AG09309 (cell line): ENCODE results near the gene EPG5.
"Not testable (repeated sequence)": the region's sequence is repeated elsewhere in the genome, so short reads cannot be mapped to it uniquely, and the experiment has no call there.

Experiments used
- DNase-seq: peaks from one replicate; pipeline ENCODE4 v3.0.0-alpha.2; 2010; ENCODE audit warnings: low read depth
- H3K4me3 ChIP-seq: 2 replicates; pipeline ENCODE4 v1.5.1; 2011; ENCODE audit warnings: mild to moderate bottlenecking, low read depth, low read length, moderate library complexity; ENCODE audit not compliant: control insufficient read depth
- TF ChIP-seq, protein P1 (sequence below): IDR thresholded peaks from 2 replicates; pipeline ENCODE4 v1.5.1; 2011; ENCODE audit warnings: mild to moderate bottlenecking, low read depth, low read length, inconsistent platforms; ENCODE audit not compliant: insufficient read depth, control insufficient read depth; ENCODE audit errors: missing control alignments

EPG5 gene

DNA sequence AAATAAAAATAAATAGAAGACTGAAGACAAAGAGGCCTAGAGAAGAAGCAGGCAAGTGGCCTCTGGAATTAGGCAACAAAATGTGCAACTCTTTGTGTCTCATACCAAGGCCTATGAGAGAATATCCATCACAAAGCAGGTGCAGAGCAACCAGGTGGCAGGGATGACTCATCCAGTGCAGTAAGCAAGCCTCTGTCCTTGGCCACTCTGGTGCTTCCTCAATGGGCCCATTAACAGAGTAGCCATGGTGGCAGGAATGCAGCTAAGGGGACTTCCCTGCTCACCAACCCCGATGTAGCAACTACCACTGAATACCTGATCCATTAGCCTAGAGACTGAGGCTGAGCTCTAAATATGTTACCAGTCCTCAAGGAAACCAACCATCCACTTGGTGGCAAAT lies 11.0 kb upstream of the EPG5 start:
- no peak for DNase-seq
- TF ChIP-seq, protein P1, sequence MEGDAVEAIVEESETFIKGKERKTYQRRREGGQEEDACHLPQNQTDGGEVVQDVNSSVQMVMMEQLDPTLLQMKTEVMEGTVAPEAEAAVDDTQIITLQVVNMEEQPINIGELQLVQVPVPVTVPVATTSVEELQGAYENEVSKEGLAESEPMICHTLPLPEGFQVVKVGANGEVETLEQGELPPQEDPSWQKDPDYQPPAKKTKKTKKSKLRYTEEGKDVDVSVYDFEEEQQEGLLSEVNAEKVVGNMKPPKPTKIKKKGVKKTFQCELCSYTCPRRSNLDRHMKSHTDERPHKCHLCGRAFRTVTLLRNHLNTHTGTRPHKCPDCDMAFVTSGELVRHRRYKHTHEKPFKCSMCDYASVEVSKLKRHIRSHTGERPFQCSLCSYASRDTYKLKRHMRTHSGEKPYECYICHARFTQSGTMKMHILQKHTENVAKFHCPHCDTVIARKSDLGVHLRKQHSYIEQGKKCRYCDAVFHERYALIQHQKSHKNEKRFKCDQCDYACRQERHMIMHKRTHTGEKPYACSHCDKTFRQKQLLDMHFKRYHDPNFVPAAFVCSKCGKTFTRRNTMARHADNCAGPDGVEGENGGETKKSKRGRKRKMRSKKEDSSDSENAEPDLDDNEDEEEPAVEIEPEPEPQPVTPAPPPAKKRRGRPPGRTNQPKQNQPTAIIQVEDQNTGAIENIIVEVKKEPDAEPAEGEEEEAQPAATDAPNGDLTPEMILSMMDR = no peak
- no peak overlapping the region for H3K4me3 ChIP-seq

DNA sequence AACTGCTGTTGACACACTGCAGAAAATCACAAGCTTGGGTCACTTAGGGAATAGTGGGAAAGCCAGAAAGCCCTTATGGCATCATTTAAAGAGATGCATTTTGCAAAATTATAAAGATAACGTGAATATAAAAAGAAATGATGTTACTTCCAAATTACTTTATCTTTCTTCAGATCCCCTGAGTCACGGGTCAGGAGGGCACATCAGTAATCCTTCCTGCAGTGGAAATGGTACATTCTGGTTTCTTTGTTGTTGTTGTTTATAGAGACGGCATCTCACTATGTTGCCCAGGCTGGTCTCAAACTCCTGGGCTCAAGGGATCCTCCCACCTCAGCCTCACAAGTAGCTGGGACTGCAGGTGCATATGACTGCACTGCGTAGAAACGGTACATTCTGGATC lies 9.8 kb upstream of the EPG5 start:
- no peak overlapping the region for H3K4me3 ChIP-seq
- TF ChIP-seq, protein P1 = no peak
- no peak for DNase-seq

DNA sequence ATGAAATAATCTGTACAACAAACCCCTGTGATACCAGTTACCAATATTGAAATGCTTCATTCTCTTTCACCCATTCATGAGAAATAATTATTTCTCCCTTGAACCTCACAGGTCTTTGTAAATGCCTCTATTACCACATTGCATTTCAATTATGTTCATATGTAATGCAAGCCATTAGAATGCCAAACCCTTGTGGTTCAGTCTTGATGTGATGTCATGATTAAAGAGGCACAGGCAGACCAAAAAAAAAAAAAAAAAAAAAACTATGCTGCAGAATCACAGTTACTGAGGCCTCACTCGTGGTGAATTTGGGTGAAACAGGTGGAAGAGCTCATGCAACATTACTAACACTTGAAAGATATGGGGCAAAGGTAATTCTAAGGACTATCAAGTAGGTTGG lies 9.4 kb upstream of the EPG5 start:
- TF ChIP-seq, protein P1 = no peak
- no peak overlapping the region for H3K4me3 ChIP-seq
- DNase-seq = no peak

DNA sequence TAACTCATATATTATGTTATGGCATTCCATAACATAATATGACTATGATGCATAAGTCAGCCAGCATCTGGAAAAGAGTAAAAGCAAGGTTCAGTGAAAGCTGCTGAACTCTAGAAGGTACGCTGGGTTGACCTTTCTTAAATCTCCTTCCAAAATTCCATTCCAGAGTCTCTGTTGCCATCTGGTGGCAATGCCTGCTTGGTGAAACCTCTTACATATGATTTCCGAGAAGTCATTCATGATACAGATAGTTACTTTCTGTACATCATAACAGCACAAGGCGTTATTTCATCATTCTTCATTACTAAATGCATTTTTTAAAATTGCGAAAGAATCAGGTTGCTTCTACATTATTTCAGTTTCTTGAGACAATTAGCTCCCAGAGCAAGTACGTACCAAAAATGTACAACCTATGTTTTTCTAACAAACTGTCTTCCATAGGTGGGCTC lies 7.0 kb upstream of the EPG5 start:
- DNase-seq = peak; percentile 49
- no peak overlapping the region for H3K4me3 ChIP-seq
- TF ChIP-seq, protein P1 = peak; percentile 81

DNA sequence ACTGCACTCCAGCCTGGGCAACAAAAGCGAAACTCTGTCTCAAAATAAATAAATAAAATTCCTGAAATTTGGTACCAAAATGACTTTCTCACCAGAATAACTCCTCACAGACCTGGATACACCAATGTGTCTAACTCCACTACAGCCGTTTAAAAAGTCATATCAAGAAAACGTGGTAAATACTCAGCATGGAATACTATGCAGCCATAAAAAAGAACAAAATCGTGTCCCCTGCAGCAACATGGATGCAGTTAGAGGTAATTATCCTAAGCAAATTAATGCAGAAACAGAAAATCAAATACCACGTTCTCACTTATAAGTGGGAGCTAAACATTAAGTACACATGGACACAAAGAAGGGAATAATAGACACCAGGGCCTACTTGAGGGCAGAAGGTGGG lies 2.2 kb downstream of the EPG5 start:
- not testable (repeated sequence) for DNase-seq, H3K4me3 ChIP-seq

DNA sequence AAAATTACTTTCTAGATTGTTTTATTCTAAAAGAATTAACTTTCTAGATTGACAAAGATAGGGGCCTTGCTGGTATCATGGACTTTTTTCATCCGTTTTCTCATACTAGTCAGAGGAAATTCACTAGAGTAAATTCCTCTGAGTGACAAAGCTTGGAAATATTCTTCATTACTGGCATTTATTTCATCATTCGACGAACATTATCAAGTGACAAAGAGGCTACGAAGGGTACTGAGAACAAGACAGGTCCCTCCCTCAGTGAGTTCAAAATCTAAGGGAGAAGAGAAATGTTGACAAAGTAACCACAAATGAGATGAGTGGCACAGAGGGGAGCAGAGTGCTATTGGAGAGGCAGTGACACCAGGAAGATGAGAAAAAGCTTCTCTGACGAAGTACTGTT lies 4.3 kb downstream of the EPG5 start:
- H3K4me3 ChIP-seq = no peak overlapping the region
- TF ChIP-seq, protein P1 = no peak
- DNase-seq = no peak

DNA sequence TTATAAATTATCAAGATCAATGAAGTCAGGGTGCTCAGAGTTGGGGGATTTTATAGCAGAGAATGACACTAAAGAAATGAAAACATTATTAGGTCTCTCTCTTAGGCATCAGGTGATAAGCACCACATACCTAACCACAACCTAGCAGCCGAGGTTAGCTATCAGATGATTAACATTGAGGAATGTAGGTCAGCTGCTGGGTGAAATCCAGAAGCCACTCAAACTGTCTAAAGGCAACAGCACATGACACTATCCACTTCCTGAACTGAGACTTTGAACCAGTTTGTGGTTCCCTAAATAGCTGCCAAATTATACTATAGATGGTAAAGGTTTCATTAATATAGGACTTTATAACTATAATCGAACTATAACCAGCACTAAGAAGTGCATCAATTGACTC lies 4.7 kb downstream of the EPG5 start:
- H3K4me3 ChIP-seq = no peak overlapping the region
- TF ChIP-seq, protein P1 = no peak
- no peak for DNase-seq

DNA sequence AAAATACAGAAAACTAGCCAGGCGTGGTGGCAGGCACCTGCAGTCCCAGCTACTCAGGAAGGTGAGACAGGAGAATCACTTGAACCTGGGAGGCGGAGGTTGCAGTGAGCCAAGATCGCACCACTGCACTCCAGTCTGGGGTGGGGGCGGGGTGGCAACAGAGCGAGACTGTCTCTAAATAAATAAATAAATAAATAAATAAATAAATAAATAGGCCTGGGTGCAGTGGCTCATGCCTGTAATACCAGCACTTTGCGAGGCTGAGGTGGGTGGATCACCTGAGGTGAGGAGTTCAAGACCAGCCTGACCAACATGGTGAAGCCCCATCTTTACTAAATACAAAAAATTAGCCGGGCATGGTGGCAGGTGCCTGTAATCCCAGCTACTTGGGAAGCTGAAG lies 7.6 kb downstream of the EPG5 start:
- DNase-seq, H3K4me3 ChIP-seq: not testable (repeated sequence)
